Lower leg skin (tissue), 4 donors: Measurements from ENCODE around the gene TRIM41. TPM values are rescaled to one million over a fixed set of nuclear protein-coding genes. Genes with fewer than 3 reads are reported as not detected.
"Not testable (repeated sequence)": the region's sequence is repeated elsewhere in the genome, so short reads cannot be mapped to it uniquely, and the experiment has no call there.

Experiments used
- DNase-seq, 2 donors: peaks; one replicate each; pipeline ENCODE4 v3.0.0-alpha.2; 2019; ENCODE audit warnings: low spot score in 2 of 2
- H3K4me3 ChIP-seq: fragments of 200-600 bp; sonication (generic); 2 replicates; pipeline ENCODE4 v1.5.1; 2017; ENCODE audit warnings: mild to moderate bottlenecking, low read depth; ENCODE audit not compliant: poor library complexity, severe bottlenecking
- CTCF ChIP-seq, 3 donors: fragments of 450-650 bp; IDR thresholded peaks; one replicate each; pipeline ENCODE4 v1.5.1; 2016; ENCODE audit warnings: antibody characterized with exemption in 3 of 3, mild to moderate bottlenecking in 3 of 3, moderate library complexity in 2 of 3
- POLR2A ChIP-seq, 2 donors: fragments of 450-650 bp; IDR thresholded peaks; one replicate each; pipeline ENCODE4 v1.6.1; 2016 to 2017; ENCODE audit warnings: antibody characterized with exemption in 2 of 2, mild to moderate bottlenecking in 1 of 2, moderate library complexity in 1 of 2
- WGBS, 2 donors: methylation state at CpG; one replicate each; pipeline ENCODE4 v1.1.5; 2018; 5-methylcytosine and 5-hydroxymethylcytosine counted together
- intact Hi-C: fragments of 100-400 bp; cut with DNase I; formaldehyde crosslinking; loops from one replicate; pipeline ENCODE4 v1.15.0; 2023; ENCODE audit warnings: low total_unique reads
- total RNA-seq, 4 donors: library from RNA; depleted of rRNA; stranded (reverse); fragments of >200 nt; gene quantifications; one replicate each; pipeline ENCODE4 v1.1.0, GENCODE V29; 2016

Gene TRIM41
- total RNA-seq, 4 donors from 2014 or later = 14.7 to 19.8 (median 18.0) TPM

DNA sequence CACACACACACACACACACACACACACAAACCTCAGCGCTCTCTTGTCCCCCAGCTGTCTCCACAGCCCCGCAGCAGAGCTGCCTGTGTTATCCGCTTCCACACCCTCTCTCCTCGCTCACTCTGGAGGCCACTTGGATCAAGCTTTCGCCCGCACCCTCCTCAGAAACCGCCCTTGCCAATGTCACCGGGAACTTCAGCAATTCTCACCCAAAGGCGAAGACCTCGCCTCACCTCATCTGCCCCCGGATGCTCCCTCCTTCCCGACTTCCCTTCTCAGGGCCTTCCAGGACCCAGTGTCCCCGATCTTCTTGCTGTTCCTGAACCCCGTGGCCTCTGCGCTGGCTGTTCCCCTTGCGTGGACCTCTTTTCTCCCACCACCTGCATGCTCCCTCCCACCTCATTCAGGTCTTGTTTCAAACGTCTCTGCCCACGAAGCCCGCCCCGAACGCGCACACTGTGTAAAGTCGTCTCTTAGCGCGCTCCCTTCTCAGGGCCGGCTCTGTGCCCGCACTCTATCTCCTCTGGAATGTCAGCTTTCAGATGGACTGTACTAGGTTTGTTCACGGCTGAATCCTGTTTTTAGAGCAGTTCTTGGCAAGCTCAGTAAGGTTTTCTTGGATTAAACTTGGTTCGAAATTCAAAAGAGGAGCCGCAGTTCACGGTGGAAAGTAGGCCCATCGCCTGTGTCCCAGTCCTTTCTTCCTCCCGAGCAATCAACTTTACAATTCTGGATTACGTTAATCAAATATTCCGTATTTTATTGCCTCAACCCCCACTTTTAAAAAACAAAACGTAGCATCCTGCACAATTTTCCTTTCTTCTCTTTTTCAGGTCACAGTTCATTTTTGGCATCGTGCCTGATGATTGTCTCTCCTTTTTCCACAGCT, 17.1 kb upstream of the TRIM41 start:
- TF ChIP-seq CTCF (IDR thresholded peaks at IDR 0.05) (no peak), POLR2A (IDR thresholded peaks at IDR 0.05) (no peak)
- DNase-seq = no peak
- H3K4me3 ChIP-seq = no peak overlapping the region
- intact Hi-C loops = no loop called here
- WGBS, 2 donors = 22 to 28% methylated on average over 37 of the region's 37 CpGs

GRCh38 chr5:181207214-181207959, 15.7 kb upstream of the TRIM41 start:
- WGBS, 2 donors = 1% methylated on average over 36 of the region's 36 CpGs
- TF ChIP-seq CTCF (IDR thresholded peaks at IDR 0.05) (no peak), POLR2A (IDR thresholded peaks at IDR 0.05) (no peak)
- H3K4me3 ChIP-seq = peak overlapping the region; percentile 22
- intact Hi-C loops = no loop called here
- DNase-seq = peak; percentile 75 to 95

- whole genome bisulfite sequencing, 2 donors = 35 to 43% methylated on average over 3 of the region's 3 CpGs
- DNase-seq = no peak
- TF ChIP-seq CTCF (IDR thresholded peaks at IDR 0.05) = no peak
- intact Hi-C loops = no loop called here
- H3K4me3 ChIP-seq = no peak overlapping the region
Observed at GRCh38 chr5:181207960-181208253, 15.2 kb upstream of the TRIM41 start.

DNA sequence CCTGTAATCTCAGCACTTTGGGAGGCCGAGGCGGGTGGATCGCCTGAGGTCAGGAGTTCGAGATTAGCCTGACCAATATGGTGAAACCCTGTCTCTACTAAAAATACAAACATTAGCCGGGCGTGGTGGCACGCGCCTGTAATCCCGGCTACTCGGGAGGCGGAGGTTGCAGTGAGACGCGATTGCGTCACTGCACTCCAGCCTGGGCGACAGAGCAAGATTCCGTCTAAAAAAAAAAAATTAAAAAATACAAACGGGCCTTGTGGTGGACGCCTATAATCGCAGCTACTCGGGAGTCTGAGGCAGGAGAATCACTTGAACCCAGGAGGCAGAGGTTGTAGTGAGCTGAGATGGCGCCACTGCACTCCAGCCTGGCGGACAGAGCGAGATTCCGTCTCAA, 14.1 kb upstream of the TRIM41 start:
- intact Hi-C loops, H3K4me3 ChIP-seq, DNase-seq: not testable (repeated sequence)
- 84 to 86% methylated on average over 24 of the region's 24 CpGs for WGBS, 2 donors

DNA sequence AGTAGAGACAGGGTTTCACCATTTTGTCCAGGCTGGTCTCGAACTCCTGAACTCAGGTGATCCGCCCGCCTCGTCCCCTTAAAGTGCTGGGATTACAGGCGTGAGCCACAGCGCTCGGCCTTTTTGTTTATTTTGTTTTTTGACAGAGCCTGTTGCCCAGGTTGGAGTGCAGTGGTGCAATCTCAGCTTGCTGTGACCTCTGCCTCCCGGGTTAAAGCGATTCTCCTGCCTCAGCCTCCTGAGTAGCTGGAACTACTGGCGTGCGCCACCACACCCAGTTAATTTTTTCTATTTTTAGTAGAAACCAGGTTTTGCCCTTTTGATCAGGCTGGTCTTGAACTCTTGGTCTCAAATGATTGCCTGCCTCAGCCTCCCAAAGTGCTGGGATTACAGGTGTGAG, 12.9 kb upstream of the TRIM41 start:
- DNase-seq, intact Hi-C loops, H3K4me3 ChIP-seq: not testable (repeated sequence)
- 82 to 83% methylated on average over 11 of the region's 11 CpGs for WGBS, 2 donors

DNA sequence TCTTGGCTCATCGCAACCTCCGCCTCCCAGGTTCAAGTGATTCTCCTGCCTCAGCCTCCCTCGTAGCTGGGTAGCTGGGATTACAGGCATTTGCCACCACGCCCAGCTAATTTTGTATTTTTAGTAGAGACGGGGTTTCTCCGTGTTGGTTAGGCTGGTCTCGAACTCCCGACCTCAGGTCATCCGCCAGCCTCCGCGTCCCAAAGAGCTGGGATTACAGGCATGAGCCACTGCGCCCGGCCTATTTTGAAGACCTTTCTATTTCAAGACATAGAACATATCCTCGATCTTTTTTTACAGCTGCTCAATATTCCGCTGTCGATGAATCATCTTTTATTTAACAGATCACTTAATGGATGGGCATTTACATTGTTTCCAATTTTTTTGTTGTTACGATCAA, 12.4 kb upstream of the TRIM41 start:
- H3K4me3 ChIP-seq, DNase-seq, intact Hi-C loops: not testable (repeated sequence)
- 80 to 83% methylated on average over 17 of the region's 17 CpGs for WGBS, 2 donors

DNA sequence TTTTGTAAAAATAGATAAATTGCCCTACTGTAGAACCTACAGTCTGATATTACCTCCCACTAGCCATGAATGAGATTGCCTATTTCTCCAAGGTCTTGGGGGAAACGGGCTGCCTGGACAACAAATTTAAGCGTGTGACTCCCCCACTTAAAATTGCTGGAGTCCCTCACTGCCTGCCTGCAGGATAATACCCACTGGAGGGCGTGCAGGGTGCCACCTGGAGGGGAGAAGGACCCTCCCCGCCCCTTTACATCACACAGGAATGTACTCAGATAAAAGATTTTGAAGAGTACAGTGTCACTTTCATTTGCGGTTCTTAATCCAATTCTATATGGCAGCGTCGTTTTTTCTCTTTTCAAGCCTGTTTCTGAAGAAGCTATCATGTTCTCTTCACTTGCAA, 11.9 kb upstream of the TRIM41 start:
- no peak for DNase-seq
- TF ChIP-seq CTCF (IDR thresholded peaks at IDR 0.05) (no peak), POLR2A (IDR thresholded peaks at IDR 0.05) (no peak)
- WGBS, 2 donors = 65 to 73% methylated on average over 7 of the region's 7 CpGs
- intact Hi-C loops = no loop called here
- H3K4me3 ChIP-seq = no peak overlapping the region
